ENCODE data around the gene FMOD. TPM values are rescaled to one million over a fixed set of nuclear protein-coding genes. Genes with fewer than 3 reads are reported as not detected.

The FMOD gene
- total and polyA plus RNA-seq, 12 donors: 4.5 to 20.5 (median 10.5) TPM

DNA sequence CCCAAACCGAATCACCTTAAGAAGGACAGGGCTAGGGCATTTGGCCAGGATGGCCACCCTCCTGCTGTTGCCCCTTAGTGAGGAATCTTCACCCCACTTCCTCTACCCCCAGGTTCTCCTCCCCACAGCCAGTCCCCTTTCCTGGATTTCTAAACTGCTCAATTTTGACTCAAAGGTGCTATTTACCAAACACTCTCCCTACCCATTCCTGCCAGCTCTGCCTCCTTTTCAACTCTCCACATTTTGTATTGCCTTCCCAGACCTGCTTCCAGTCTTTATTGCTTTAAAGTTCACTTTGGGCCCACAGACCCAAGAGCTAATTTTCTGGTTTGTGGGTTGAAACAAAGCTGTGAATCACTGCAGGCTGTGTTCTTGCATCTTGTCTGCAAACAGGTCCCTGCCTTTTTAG, 42.0 kb downstream of the FMOD start:
- no peaks in the 10 kb centered on the region for H3K9me3 ChIP-seq
- H3K27ac ChIP-seq: peak overlapping the region in 5 of 10 donors; percentile 99 to 100 (median 100)
- intact Hi-C loops (cut with DNase I): loop anchor here in 2 of 10 donors (5.0 kb wide), 1 partner anchor 37 kb away; no protein-coding TSS in a partner anchor
- peaks cover 0 to 46% (median 27%) of the 10 kb centered on the region in 9 donors for H3K36me3 ChIP-seq
- TF ChIP-seq, protein P1, sequence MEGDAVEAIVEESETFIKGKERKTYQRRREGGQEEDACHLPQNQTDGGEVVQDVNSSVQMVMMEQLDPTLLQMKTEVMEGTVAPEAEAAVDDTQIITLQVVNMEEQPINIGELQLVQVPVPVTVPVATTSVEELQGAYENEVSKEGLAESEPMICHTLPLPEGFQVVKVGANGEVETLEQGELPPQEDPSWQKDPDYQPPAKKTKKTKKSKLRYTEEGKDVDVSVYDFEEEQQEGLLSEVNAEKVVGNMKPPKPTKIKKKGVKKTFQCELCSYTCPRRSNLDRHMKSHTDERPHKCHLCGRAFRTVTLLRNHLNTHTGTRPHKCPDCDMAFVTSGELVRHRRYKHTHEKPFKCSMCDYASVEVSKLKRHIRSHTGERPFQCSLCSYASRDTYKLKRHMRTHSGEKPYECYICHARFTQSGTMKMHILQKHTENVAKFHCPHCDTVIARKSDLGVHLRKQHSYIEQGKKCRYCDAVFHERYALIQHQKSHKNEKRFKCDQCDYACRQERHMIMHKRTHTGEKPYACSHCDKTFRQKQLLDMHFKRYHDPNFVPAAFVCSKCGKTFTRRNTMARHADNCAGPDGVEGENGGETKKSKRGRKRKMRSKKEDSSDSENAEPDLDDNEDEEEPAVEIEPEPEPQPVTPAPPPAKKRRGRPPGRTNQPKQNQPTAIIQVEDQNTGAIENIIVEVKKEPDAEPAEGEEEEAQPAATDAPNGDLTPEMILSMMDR (IDR thresholded peaks at IDR 0.05): no peak
- DNase-seq: no peak
- peak overlapping the region; percentile 73 to 100 (median 96) for H3K4me3 ChIP-seq
- no peak for ATAC-seq
- H3K27me3 ChIP-seq: no peaks in the 10 kb centered on the region
- peaks cover 10 to 52% (median 45%) of the 10 kb centered on the region in 9 donors for H3K4me1 ChIP-seq
- WGBS, 2 donors: 61 to 77% methylated on average over 1 of the region's 1 CpG

DNA sequence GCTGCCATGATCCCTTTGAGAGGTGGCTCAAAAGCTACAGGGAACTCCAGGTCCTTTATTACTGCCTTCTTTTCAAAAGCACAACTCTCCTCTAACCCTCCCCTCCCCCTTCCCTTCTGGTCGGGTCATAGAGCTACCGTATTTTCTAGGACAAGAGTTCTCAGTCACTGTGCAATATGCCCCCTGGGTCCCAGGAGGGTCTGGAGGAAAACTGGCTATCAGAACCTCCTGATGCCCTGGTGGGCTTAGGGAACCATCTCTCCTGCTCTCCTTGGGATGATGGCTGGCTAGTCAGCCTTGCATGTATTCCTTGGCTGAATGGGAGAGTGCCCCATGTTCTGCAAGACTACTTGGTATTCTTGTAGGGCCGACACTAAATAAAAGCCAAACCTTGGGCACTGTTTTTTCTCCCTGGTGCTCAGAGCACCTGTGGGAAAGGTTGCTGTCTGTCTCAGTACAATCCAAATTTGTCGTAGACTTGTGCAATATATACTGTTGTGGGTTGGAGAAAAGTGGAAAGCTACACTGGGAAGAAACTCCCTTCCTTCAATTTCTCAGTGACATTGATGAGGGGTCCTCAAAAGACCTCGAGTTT, 42.5 kb downstream of the FMOD start:
- H3K4me1 ChIP-seq: peaks cover 10 to 52% (median 45%) of the 10 kb centered on the region in 9 donors
- no peaks in the 10 kb centered on the region for H3K27me3 ChIP-seq
- peak overlapping the region in 9 of 10 donors; percentile 7 to 100 (median 99) for H3K27ac ChIP-seq
- peak overlapping the region; percentile 73 to 100 (median 96) for H3K4me3 ChIP-seq
- peaks cover 0 to 46% (median 27%) of the 10 kb centered on the region in 9 donors for H3K36me3 ChIP-seq
- no peak for DNase-seq
- ATAC-seq: no peak
- H3K9me3 ChIP-seq: no peaks in the 10 kb centered on the region
- intact Hi-C loops (cut with DNase I): loop anchor here in 2 of 10 donors (5.0 kb wide), 1 partner anchor 36 kb away; no protein-coding TSS in a partner anchor
- WGBS, 2 donors: 44 to 46% methylated on average over 5 of the region's 5 CpGs
- TF ChIP-seq, protein P1 (IDR thresholded peaks at IDR 0.05): no peak

DNA sequence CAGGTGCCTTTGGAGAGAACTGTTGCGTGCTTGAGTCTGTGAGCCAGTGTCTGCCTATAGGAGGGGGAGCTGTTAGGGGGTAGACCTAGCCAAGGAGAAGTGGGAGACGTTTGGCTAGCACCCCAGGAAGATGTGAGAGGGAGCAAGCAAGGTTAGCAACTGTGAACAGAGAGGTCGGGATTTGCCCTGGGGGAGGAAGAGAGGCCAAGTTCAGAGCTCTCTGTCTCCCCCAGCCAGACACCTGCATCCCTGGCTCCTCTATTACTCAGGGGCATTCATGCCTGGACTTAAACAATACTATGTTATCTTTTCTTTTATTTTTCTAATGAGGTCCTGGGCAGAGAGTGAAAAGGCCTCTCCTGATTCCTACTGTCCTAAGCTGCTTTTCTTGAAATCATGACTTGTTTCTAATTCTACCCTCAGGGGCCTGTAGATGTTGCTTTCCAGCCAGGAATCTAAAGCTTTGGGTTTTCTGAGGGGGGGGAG, 43.2 kb downstream of the FMOD start:
- no peaks in the 10 kb centered on the region for H3K27me3 ChIP-seq
- peaks cover 0 to 46% (median 27%) of the 10 kb centered on the region in 9 donors for H3K36me3 ChIP-seq
- intact Hi-C loops (cut with DNase I): loop anchor here in 6 of 10 donors (1.0 to 5.0 kb wide), 6 partner anchors 13 to 35 kb away; no protein-coding TSS in a partner anchor
- WGBS, 2 donors: 21 to 38% methylated on average over 3 of the region's 3 CpGs
- ATAC-seq (no peak), DNase-seq (no peak)
- peak overlapping the region; percentile 91 to 100 (median 99) for H3K27ac ChIP-seq
- peaks cover 10 to 52% (median 45%) of the 10 kb centered on the region in 9 donors for H3K4me1 ChIP-seq
- TF ChIP-seq, protein P1 (IDR thresholded peaks at IDR 0.05): no peak
- peak overlapping the region; percentile 73 to 100 (median 96) for H3K4me3 ChIP-seq
- no peaks in the 10 kb centered on the region for H3K9me3 ChIP-seq

DNA sequence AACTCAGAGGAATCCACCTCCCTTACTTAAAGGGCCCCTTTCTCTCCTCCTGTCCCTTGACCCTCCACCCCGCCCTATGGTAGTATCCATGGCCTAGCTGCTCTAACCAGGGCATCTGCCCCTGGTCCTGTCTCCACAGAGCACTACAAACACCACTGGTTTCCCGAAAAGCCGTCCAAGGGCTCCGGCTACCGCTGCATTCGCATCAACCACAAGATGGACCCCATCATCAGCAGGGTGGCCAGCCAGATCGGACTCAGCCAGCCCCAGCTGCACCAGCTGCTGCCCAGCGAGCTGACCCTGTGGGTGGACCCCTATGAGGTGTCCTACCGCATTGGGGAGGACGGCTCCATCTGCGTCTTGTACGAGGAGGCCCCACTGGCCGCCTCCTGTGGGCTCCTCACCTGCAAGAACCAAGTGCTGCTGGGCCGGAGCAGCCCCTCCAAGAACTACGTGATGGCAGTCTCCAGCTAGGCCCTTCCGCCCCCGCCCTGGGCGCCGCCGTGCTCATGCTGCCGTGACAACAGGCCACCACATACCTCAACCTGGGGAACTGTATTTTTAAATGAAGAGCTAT, 43.9 kb downstream of the FMOD start:
- TF ChIP-seq, protein P1 (IDR thresholded peaks at IDR 0.05): no peak
- peak in 3 of 8 donors; percentile 0 to 3 (median 1) for ATAC-seq
- H3K4me1 ChIP-seq: peaks cover 10 to 52% (median 45%) of the 10 kb centered on the region in 9 donors

More for the DNA sequence above, 43.9 kb downstream of the FMOD start:
- H3K27ac ChIP-seq: peak overlapping the region; percentile 91 to 100 (median 99)
- peak overlapping the region; percentile 73 to 100 (median 96) for H3K4me3 ChIP-seq
- H3K9me3 ChIP-seq: no peaks in the 10 kb centered on the region
- peaks cover 0 to 46% (median 27%) of the 10 kb centered on the region in 9 donors for H3K36me3 ChIP-seq
- no peaks in the 10 kb centered on the region for H3K27me3 ChIP-seq
- peak in 1 of 2 donors; percentile 35 for DNase-seq
- WGBS, 2 donors: 29 to 37% methylated on average over 21 of the region's 21 CpGs
- intact Hi-C loops (cut with DNase I): loop anchor here in 7 of 10 donors (1.0 to 5.0 kb wide), 8 partner anchors 14 to 35 kb away; no protein-coding TSS in a partner anchor
